ENCODE measurements around the gene VPS13D. TPM values are rescaled to one million over a fixed set of nuclear protein-coding genes. Genes with fewer than 3 reads are reported as not detected.

Gene VPS13D
- total RNA-seq, 4 donors from 2014 or later, result 137 to 238 (median 191) TPM

- TF ChIP-seq POLR2A (IDR thresholded peaks at IDR 0.05), result no peak
- no peak for TF ChIP-seq CTCF (IDR thresholded peaks at IDR 0.05)
- Histone ChIP-seq H3K27ac (peak overlapping the region; percentile 85 to 95 (median 89)), H3K4me3 (replicated peaks in 1 of 3) (no peak overlapping the region), H3K36me3 (no peaks in the 10 kb centered on the region), H3K9me3 (no peaks in the 10 kb centered on the region), H3K27me3 (no peaks in the 10 kb centered on the region), H3K4me1 (peaks cover 84 to 99% of the 10 kb centered on the region in 2 donors)
- 87 to 88% methylated on average over 10 of the region's 10 CpGs for WGBS, 2 donors
- no peak for DNase-seq
- intact Hi-C loops (cut with DNase I), result no loop called here
Observed at GRCh38 chr1:12450090-12450755, 220.4 kb downstream of the VPS13D start.

- 81 to 93% methylated on average over 4 of the region's 4 CpGs for WGBS, 2 donors
- no peaks in the 10 kb centered on the region for H3K9me3 ChIP-seq
Observed at GRCh38 chr1:12450756-12451559, 221.1 kb downstream of the VPS13D start.

GRCh38 chr1:12451560-12451900 is 221.7 kb downstream of the VPS13D start:
- WGBS, 2 donors, result 92 to 94% methylated on average over 3 of the region's 3 CpGs
- DNase-seq, result no peak
- no peaks in the 10 kb centered on the region for H3K27me3 ChIP-seq
- peak overlapping the region; percentile 85 to 95 (median 89) for H3K27ac ChIP-seq
- H3K9me3 ChIP-seq, result no peaks in the 10 kb centered on the region
- TF ChIP-seq POLR2A (IDR thresholded peaks at IDR 0.05) (no peak), CTCF (IDR thresholded peaks at IDR 0.05) (no peak)
- peaks cover 90 to 97% of the 10 kb centered on the region in 2 donors for H3K4me1 ChIP-seq
- no peak overlapping the region for H3K4me3 ChIP-seq (replicated peaks in 1 of 3)
- no peaks in the 10 kb centered on the region for H3K36me3 ChIP-seq
- intact Hi-C loops (cut with DNase I), result no loop called here

More at GRCh38 chr1:12450756-12451559, 221.1 kb downstream of the VPS13D start:
- Histone ChIP-seq H3K27me3 (no peaks in the 10 kb centered on the region), H3K36me3 (no peaks in the 10 kb centered on the region), H3K4me1 (peaks cover 92 to 99% of the 10 kb centered on the region in 2 donors), H3K27ac (peak overlapping the region; percentile 85 to 95 (median 89)), H3K4me3 (replicated peaks in 1 of 3) (no peak overlapping the region)
- peak; percentile 37 to 46 for DNase-seq
- intact Hi-C loops (cut with DNase I), result no loop called here
- TF ChIP-seq CTCF (IDR thresholded peaks at IDR 0.05) (no peak), POLR2A (IDR thresholded peaks at IDR 0.05) (no peak)

- intact Hi-C loops (cut with DNase I), result no loop called here
- DNase-seq, result no peak
- Histone ChIP-seq H3K27ac (peak overlapping the region; percentile 85 to 95 (median 89)), H3K4me1 (peaks cover 90 to 97% of the 10 kb centered on the region in 2 donors), H3K27me3 (no peaks in the 10 kb centered on the region), H3K9me3 (no peaks in the 10 kb centered on the region), H3K4me3 (replicated peaks in 1 of 3) (no peak overlapping the region), H3K36me3 (no peaks in the 10 kb centered on the region)
- TF ChIP-seq CTCF (IDR thresholded peaks at IDR 0.05), result no peak
- TF ChIP-seq POLR2A (IDR thresholded peaks at IDR 0.05), result no peak
Observed at GRCh38 chr1:12452262-12452661, 222.4 kb downstream of the VPS13D start.

Data from thyroid gland (tissue), 4 donors.